Measurements from ENCODE around the gene KIRREL1.

KIRREL1 gene

GRCh38 chr1:157993147-157993917 lies at the start of gene KIRREL1:
KIRREL1 (plus strand) TSS chr1:157993645; CDS start chr1:157993677, 32 bp downstream.
- DNase-seq: peak; percentile 37

- DNase-seq: peak; percentile 27
These were observed 48.7 kb upstream of the KIRREL1 start for GRCh38 chr1:157944663-157945280.

- DNase-seq: peak; percentile 73
These were observed 45.0 kb upstream of the KIRREL1 start for GRCh38 chr1:157948312-157949073.

GRCh38 chr1:157949074-157949354 lies 44.4 kb upstream of the KIRREL1 start:
- no peak for DNase-seq

GRCh38 chr1:157951230-157951629 lies 42.2 kb upstream of the KIRREL1 start:
- DNase-seq: no peak

- no peak for DNase-seq
These were observed 40.8 kb upstream of the KIRREL1 start for GRCh38 chr1:157952601-157953000.

- DNase-seq: no peak
These were observed 38.2 kb upstream of the KIRREL1 start for GRCh38 chr1:157955221-157955620.

GRCh38 chr1:157955857-157956256 lies 37.6 kb upstream of the KIRREL1 start:
- no peak for DNase-seq

GRCh38 chr1:157956732-157957131 lies 36.7 kb upstream of the KIRREL1 start:
- DNase-seq: no peak

GRCh38 chr1:157958263-157958662 lies 35.2 kb upstream of the KIRREL1 start:
- no peak for DNase-seq

- no peak for DNase-seq
These were observed 33.7 kb upstream of the KIRREL1 start for GRCh38 chr1:157959750-157960149.

GRCh38 chr1:157960773-157961172 lies 32.7 kb upstream of the KIRREL1 start:
- DNase-seq: peak; percentile 37

GRCh38 chr1:157961805-157962762 lies 31.4 kb upstream of the KIRREL1 start:
- DNase-seq: peak; percentile 56

GRCh38 chr1:157963713-157964112 lies 29.7 kb upstream of the KIRREL1 start:
- peak; percentile 79 for DNase-seq

GRCh38 chr1:157965584-157965983 lies 27.9 kb upstream of the KIRREL1 start:
- DNase-seq: no peak

GRCh38 chr1:157966031-157966537 lies 27.4 kb upstream of the KIRREL1 start:
- DNase-seq: peak; percentile 64

- no peak for DNase-seq
These were observed 26.2 kb upstream of the KIRREL1 start for GRCh38 chr1:157967205-157967604.

- peak; percentile 70 for DNase-seq
These were observed 24.9 kb upstream of the KIRREL1 start for GRCh38 chr1:157968508-157968907.

GRCh38 chr1:157968946-157969345 lies 24.5 kb upstream of the KIRREL1 start:
- DNase-seq: no peak

- DNase-seq: peak; percentile 57
These were observed 23.6 kb upstream of the KIRREL1 start for GRCh38 chr1:157969697-157970485.

- no peak for DNase-seq
These were observed 21.7 kb upstream of the KIRREL1 start for GRCh38 chr1:157971769-157972168.
